ENCODE results near the gene MAP3K5.
"Not testable (repeated sequence)": the region's sequence is repeated elsewhere in the genome, so short reads cannot be mapped to it uniquely, and the experiment has no call there.

Gene MAP3K5

GRCh38 chr6:136586295-136586694 is 206.0 kb downstream of the MAP3K5 start:
- H3K4me3 ChIP-seq: no peak overlapping the region
- H3K4me1 ChIP-seq: peaks cover 6 to 58% (median 29%) of the 10 kb centered on the region in 4 donors
- no peak for DNase-seq
- no peaks in the 10 kb centered on the region for H3K9me3 ChIP-seq
- intact Hi-C loops (cut with DNase I; ENCODE audit: low total_unique reads): loop anchor here (1.0 kb wide), 1 partner anchor 24 kb away; no protein-coding TSS in a partner anchor
- TF ChIP-seq CTCF (IDR thresholded peaks at IDR 0.05): no peak
- H3K27ac ChIP-seq: peak overlapping the region; percentile 80 to 86
- peaks cover 29 to 38% (median 36%) of the 10 kb centered on the region in 3 donors for H3K36me3 ChIP-seq
- no peaks in the 10 kb centered on the region for H3K27me3 ChIP-seq

- H3K4me3 ChIP-seq; intact Hi-C loops (cut with DNase I; ENCODE audit: low total_unique reads); DNase-seq; H3K9me3 ChIP-seq; H3K27me3 ChIP-seq: not testable (repeated sequence)
- peaks cover 6 to 58% (median 29%) of the 10 kb centered on the region in 4 donors for H3K4me1 ChIP-seq
- H3K36me3 ChIP-seq: peaks cover 26 to 38% (median 32%) of the 10 kb centered on the region in 3 donors
- H3K27ac ChIP-seq: peak overlapping the region; percentile 80 to 86
Measured at GRCh38 chr6:136585523-136585922, 206.8 kb downstream of the MAP3K5 start.

GRCh38 chr6:136584290-136584689 is 208.0 kb downstream of the MAP3K5 start:
- DNase-seq; H3K4me3 ChIP-seq; intact Hi-C loops (cut with DNase I; ENCODE audit: low total_unique reads); H3K9me3 ChIP-seq; H3K27me3 ChIP-seq: not testable (repeated sequence)
- peaks cover 6 to 58% (median 29%) of the 10 kb centered on the region in 4 donors for H3K4me1 ChIP-seq
- H3K27ac ChIP-seq: peak overlapping the region; percentile 80 to 86
- peaks cover 29 to 38% (median 32%) of the 10 kb centered on the region in 3 donors for H3K36me3 ChIP-seq

GRCh38 chr6:136582711-136583471 is 209.4 kb downstream of the MAP3K5 start:
- TF ChIP-seq CTCF (IDR thresholded peaks at IDR 0.05): peak; percentile 60 to 82
- Histone ChIP-seq H3K4me3 (no peak overlapping the region), H3K4me1 (peaks cover 6 to 56% (median 29%) of the 10 kb centered on the region in 4 donors), H3K36me3 (peaks cover 33 to 44% (median 36%) of the 10 kb centered on the region in 3 donors), H3K27ac (peak overlapping the region; percentile 80 to 86), H3K9me3 (no peaks in the 10 kb centered on the region), H3K27me3 (no peaks in the 10 kb centered on the region)
- intact Hi-C loops (cut with DNase I; ENCODE audit: low total_unique reads): loop anchor here (2.0 kb wide), 1 partner anchor 210 kb away; the partner anchor contains the start of gene MAP3K5
- no peak for DNase-seq

GRCh38 chr6:136579800-136580199 is 212.5 kb downstream of the MAP3K5 start:
- peaks cover 54 to 61% (median 55%) of the 10 kb centered on the region in 3 donors for H3K36me3 ChIP-seq
- TF ChIP-seq CTCF (IDR thresholded peaks at IDR 0.05): no peak
- H3K9me3 ChIP-seq: no peaks in the 10 kb centered on the region
- intact Hi-C loops (cut with DNase I; ENCODE audit: low total_unique reads): no loop called here
- no peak overlapping the region for H3K4me3 ChIP-seq
- H3K4me1 ChIP-seq: peaks cover 0 to 25% (median 9%) of the 10 kb centered on the region in 4 donors
- H3K27me3 ChIP-seq: no peaks in the 10 kb centered on the region
- no peak for DNase-seq
- H3K27ac ChIP-seq: no peak overlapping the region

GRCh38 chr6:136576821-136577220 is 215.5 kb downstream of the MAP3K5 start:
- Histone ChIP-seq H3K9me3 (no peaks in the 10 kb centered on the region), H3K27ac (no peak overlapping the region), H3K36me3 (peaks cover 69 to 78% (median 73%) of the 10 kb centered on the region in 3 donors), H3K27me3 (no peaks in the 10 kb centered on the region), H3K4me3 (no peak overlapping the region), H3K4me1 (no peaks in the 10 kb centered on the region)
- no peak for TF ChIP-seq CTCF (IDR thresholded peaks at IDR 0.05)
- intact Hi-C loops (cut with DNase I; ENCODE audit: low total_unique reads): no loop called here
- no peak for DNase-seq
